Neural cell (in vitro differentiated cells): ENCODE data around the gene CALCA. TPM values are rescaled to one million over a fixed set of nuclear protein-coding genes. Genes with fewer than 3 reads are reported as not detected.

Experiments
- H2AFZ ChIP-seq: fragments of 200-600, 300-800 bp; sonication (generic), shearing (Covaris generic); 2 replicates; pipeline ENCODE4 v1.6.0; 2014; ENCODE audit warnings: low read depth, mild to moderate bottlenecking, antibody characterized with exemption, low read length, moderate library complexity
- H3F3A ChIP-seq: fragments of 200-600 bp; shearing (Covaris generic); 2 replicates; pipeline ENCODE4 v1.6.1; 2016; ENCODE audit warnings: mild to moderate bottlenecking, moderate library complexity, mixed read lengths, antibody characterized with exemption, low read length; ENCODE audit not compliant: insufficient read depth, poor library complexity, severe bottlenecking
- H3K27ac ChIP-seq: fragments of 200-600, 300-800 bp; sonication (generic), shearing (Covaris generic); 2 replicates; pipeline ENCODE4 v1.5.1; 2014; ENCODE audit warnings: mild to moderate bottlenecking, low read length, moderate library complexity
- H3K27me3 ChIP-seq: fragments of 300-800, 200-600 bp; sonication (generic), shearing (Covaris generic); 2 replicates; pipeline ENCODE4 v1.6.0; 2014; ENCODE audit warnings: mild to moderate bottlenecking, low read depth, low read length, moderate library complexity; ENCODE audit not compliant: insufficient read depth
- H3K36me3 ChIP-seq: fragments of 300-800, 200-600 bp; sonication (generic), shearing (Covaris generic); 2 replicates; pipeline ENCODE4 v1.5.1; 2014; ENCODE audit warnings: mild to moderate bottlenecking, antibody characterized with exemption, low read length, moderate library complexity; ENCODE audit not compliant: insufficient read depth
- H3K4me2 ChIP-seq: fragments of 300-800, 200-600 bp; sonication (generic), shearing (Covaris generic); 2 replicates; pipeline ENCODE4 v1.6.0; 2014; ENCODE audit warnings: mild to moderate bottlenecking, low read length
- H3K4me3 ChIP-seq: fragments of 300-800, 200-600 bp; sonication (generic), shearing (Covaris generic); 2 replicates; pipeline ENCODE4 v1.5.1; 2014; ENCODE audit warnings: mild to moderate bottlenecking, low read length, moderate library complexity
- H3K79me2 ChIP-seq: fragments of 200-600 bp; shearing (Covaris generic); replicated peaks from 2 replicates; pipeline ENCODE4 v1.6.0; 2014; ENCODE audit warnings: mild to moderate bottlenecking, low read length, moderate library complexity; ENCODE audit not compliant: insufficient read depth
- H3K9ac ChIP-seq: fragments of 300-800, 200-600 bp; sonication (generic), shearing (Covaris generic); 2 replicates; pipeline ENCODE4 v1.6.1; 2016; ENCODE audit warnings: mild to moderate bottlenecking, low read length, mixed read lengths
- H3K9me2 ChIP-seq: fragments of 200-600 bp; shearing (Covaris generic); 2 replicates; pipeline ENCODE4 v1.6.1; 2016; ENCODE audit warnings: mild to moderate bottlenecking, low read length, mixed read lengths; ENCODE audit not compliant: insufficient read depth
- H3K9me3 ChIP-seq: fragments of 200-600, 300-800 bp; sonication (generic), shearing (Covaris generic); 2 replicates; pipeline ENCODE4 v1.6.1; 2016; ENCODE audit warnings: mild to moderate bottlenecking, mixed run types, low read length, moderate library complexity, mixed read lengths
- H4K20me1 ChIP-seq: fragments of 200-600 bp; shearing (Covaris generic); 2 replicates; pipeline ENCODE4 v1.6.1; 2016; ENCODE audit warnings: mild to moderate bottlenecking, mixed run types; ENCODE audit not compliant: insufficient read depth
- EP300 ChIP-seq: fragments of 450-650 bp; conservative IDR thresholded peaks from 2 replicates; pipeline ENCODE4 v1.6.1; 2014; ENCODE audit warnings: antibody characterized with exemption, mild to moderate bottlenecking, moderate library complexity; ENCODE audit not compliant: poor library complexity, severe bottlenecking
- MXI1 ChIP-seq: fragments of 450-650 bp; conservative IDR thresholded peaks from 2 replicates; pipeline ENCODE4 v1.6.1; 2014; ENCODE audit warnings: antibody characterized with exemption, mild to moderate bottlenecking; ENCODE audit not compliant: poor library complexity, severe bottlenecking
- POLR2AphosphoS5 ChIP-seq: IDR thresholded peaks from 2 replicates; pipeline ENCODE4 v1.6.1; 2012
- RAD21 ChIP-seq: fragments of 450-650 bp; conservative IDR thresholded peaks from 2 replicates; pipeline ENCODE4 v1.6.1; 2014; ENCODE audit warnings: antibody characterized with exemption, mild to moderate bottlenecking, moderate library complexity
- REST ChIP-seq: IDR thresholded peaks from 2 replicates; pipeline ENCODE4 v1.6.1; 2012; ENCODE audit warnings: borderline replicate concordance
- SMC3 ChIP-seq: fragments of 450-650 bp; conservative IDR thresholded peaks from 2 replicates; pipeline ENCODE4 v1.6.1; 2014; ENCODE audit warnings: antibody characterized with exemption, mild to moderate bottlenecking, moderate library complexity; ENCODE audit not compliant: poor library complexity
- TAF1 ChIP-seq: IDR thresholded peaks from 2 replicates; pipeline ENCODE4 v1.6.1; 2012; ENCODE audit warnings: low read depth
- polyA plus RNA-seq: library from polyadenylated mRNA; depleted of rRNA; stranded (reverse); fragments of >200 nt; gene quantifications from 2 replicates; pipeline ENCODE4 v1.2.3, GENCODE V29; 2014

The CALCA gene
- polyA plus RNA-seq, 1 donor from 2014 or later = not detected

GRCh38 chr11:14954581-14954980 lies 17.6 kb downstream of the CALCA start:
- Histone ChIP-seq H3K27ac (no peak overlapping the region), H3K27me3 (no peaks in the 10 kb centered on the region), H3K79me2 (no peaks in the 10 kb centered on the region), H2AFZ (no peak overlapping the region), H3K9me3 (no peaks in the 10 kb centered on the region), H3K9me2 (no peaks in the 10 kb centered on the region), H3K4me3 (no peak overlapping the region), H3K4me2 (no peak overlapping the region), H3K9ac (no peak overlapping the region), H3F3A (no peaks in the 10 kb centered on the region), H4K20me1 (no peaks in the 10 kb centered on the region), H3K36me3 (no peaks in the 10 kb centered on the region)
- no peak for TF ChIP-seq TAF1
- TF ChIP-seq RAD21 = no peak

- H3K4me3 ChIP-seq = no peak overlapping the region
- TF ChIP-seq SMC3 (no peak), MXI1 (no peak), POLR2AphosphoS5 (no peak), RAD21 (no peak)
- H3K9me3 ChIP-seq = no peaks in the 10 kb centered on the region
- no peak overlapping the region for H3K9ac ChIP-seq
- H3K27ac ChIP-seq = no peak overlapping the region
- H3K4me2 ChIP-seq = no peak overlapping the region
- no peaks in the 10 kb centered on the region for H3K9me2 ChIP-seq
- H3F3A ChIP-seq = no peaks in the 10 kb centered on the region
- no peak overlapping the region for H2AFZ ChIP-seq
- H4K20me1 ChIP-seq = no peaks in the 10 kb centered on the region
- H3K27me3 ChIP-seq = no peaks in the 10 kb centered on the region
- H3K36me3 ChIP-seq = no peaks in the 10 kb centered on the region
- no peaks in the 10 kb centered on the region for H3K79me2 ChIP-seq
These were observed 18.2 kb downstream of the CALCA start for GRCh38 chr11:14953904-14954303.

GRCh38 chr11:14949437-14950147 lies 22.6 kb downstream of the CALCA start:
- no peak for TF ChIP-seq REST
- TF ChIP-seq EP300 = no peak
- no peak for TF ChIP-seq POLR2AphosphoS5
- H3K4me3 ChIP-seq = no peak overlapping the region

More at GRCh38 chr11:14949437-14950147, 22.6 kb downstream of the CALCA start:
- H3K27me3 ChIP-seq = no peaks in the 10 kb centered on the region
- H3K36me3 ChIP-seq = no peaks in the 10 kb centered on the region
- H3F3A ChIP-seq = no peaks in the 10 kb centered on the region
- no peak overlapping the region for H3K4me2 ChIP-seq
- H3K9me3 ChIP-seq = no peaks in the 10 kb centered on the region
- no peaks in the 10 kb centered on the region for H4K20me1 ChIP-seq
- no peaks in the 10 kb centered on the region for H3K79me2 ChIP-seq
- H3K9me2 ChIP-seq = no peaks in the 10 kb centered on the region
- H3K9ac ChIP-seq = no peak overlapping the region
- H3K27ac ChIP-seq = no peak overlapping the region
- no peak overlapping the region for H2AFZ ChIP-seq
